ENCODE results near the gene NT5M.

DNA sequence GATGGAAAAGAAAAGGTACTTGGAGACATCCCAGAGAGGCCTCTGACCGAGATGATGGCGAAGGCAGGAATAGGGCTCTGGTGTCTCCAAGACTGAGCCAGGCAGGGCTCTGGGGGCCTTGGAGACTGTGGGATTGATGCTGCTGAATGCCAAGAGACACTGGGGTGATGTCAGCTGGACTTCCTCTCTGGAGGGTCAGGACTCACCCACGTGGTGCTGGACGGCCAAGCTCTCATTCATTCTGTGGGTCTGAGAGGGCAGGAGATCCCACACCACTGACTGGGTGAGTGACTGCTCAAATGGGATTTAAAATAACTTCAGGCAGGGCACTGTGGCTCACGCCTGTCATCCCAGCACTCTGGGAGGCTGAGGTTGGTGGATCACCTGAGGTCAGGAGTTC, 64.8 kb downstream of the NT5M start:
- no peak for TF ChIP-seq POLR2A (IDR thresholded peaks at IDR 0.05)
- no peak for TF ChIP-seq CTCF (IDR thresholded peaks at IDR 0.05)
